ENCODE data around the gene PIP. TPM values are rescaled to one million over a fixed set of nuclear protein-coding genes. Genes with fewer than 3 reads are reported as not detected.
"Not testable (repeated sequence)": the region's sequence is repeated elsewhere in the genome, so short reads cannot be mapped to it uniquely, and the experiment has no call there.

Gene PIP
- total RNA-seq (not detected), polyA plus RNA-seq (under 1 TPM in 1 of 3 donors, not detected in 2; 0.18 TPM)
- long read RNA-seq, donor 1 = 0 reads
- long read RNA-seq, donor 2 = 0 reads

GRCh38 chr7:143131781-143132180 is at the start of gene PIP:
PIP (plus strand) TSS chr7:143132077; CDS start chr7:143132117, 40 bp downstream.
- DNase-seq = no peak
- Histone ChIP-seq H3K36me3 (ENCODE audit: insufficient read depth in 1 of 2, low read depth in 1 of 2) (no peaks in the 10 kb centered on the region), H3K27me3 (ENCODE audit: insufficient read depth in 3 of 3, low read length in 2 of 3) (peaks cover 2 to 4% (median 3%) of the 10 kb centered on the region in 3 donors), H3K9me3 (no peaks in the 10 kb centered on the region), H3K4me1 (no peaks in the 10 kb centered on the region), H3K4me3 (no peak within 1 kb of the TSS), H3K27ac (no peak within 1 kb of the TSS)
- TF ChIP-seq CTCF (IDR thresholded peaks at IDR 0.05) = no peak
- 46 to 59% (median 46%) methylated on average over 4 of the region's 4 CpGs for WGBS, 3 donors
- intact Hi-C loops (cut with DNase I) = no loop called here
- ATAC-seq = no peak

GRCh38 chr7:143085109-143085508 is 46.8 kb upstream of the PIP start:
- DNase-seq (no peak), ATAC-seq (no peak)
- Histone ChIP-seq H3K36me3 (ENCODE audit: insufficient read depth in 1 of 2, low read depth in 1 of 2) (no peaks in the 10 kb centered on the region), H3K9me3 (no peaks in the 10 kb centered on the region), H3K27ac (no peak overlapping the region), H3K4me1 (no peaks in the 10 kb centered on the region), H3K4me3 (no peak overlapping the region), H3K27me3 (ENCODE audit: insufficient read depth in 3 of 3, low read length in 2 of 3) (no peaks in the 10 kb centered on the region)
- intact Hi-C loops (cut with DNase I) = no loop called here
- no peak for TF ChIP-seq CTCF (IDR thresholded peaks at IDR 0.05)
- WGBS, 3 donors = 74 to 86% (median 84%) methylated on average over 1 of the region's 1 CpG

- H3K4me3 ChIP-seq; H3K36me3 ChIP-seq (ENCODE audit: insufficient read depth in 1 of 2, low read depth in 1 of 2); intact Hi-C loops (cut with DNase I); ATAC-seq; DNase-seq; H3K4me1 ChIP-seq; H3K27ac ChIP-seq; H3K9me3 ChIP-seq; H3K27me3 ChIP-seq (ENCODE audit: insufficient read depth in 3 of 3, low read length in 2 of 3): not testable (repeated sequence)
- WGBS, 3 donors = 84 to 98% (median 87%) methylated on average over 3 of the region's 3 CpGs
Observed at GRCh38 chr7:143085610-143086009, 46.3 kb upstream of the PIP start.

GRCh38 chr7:143088549-143089231 is 43.2 kb upstream of the PIP start:
- 85 to 92% (median 92%) methylated on average over 16 of the region's 16 CpGs for WGBS, 3 donors
- H3K36me3 ChIP-seq (ENCODE audit: insufficient read depth in 1 of 2, low read depth in 1 of 2) = not testable (repeated sequence)

GRCh38 chr7:143096146-143096545 is 35.7 kb upstream of the PIP start:
- intact Hi-C loops (cut with DNase I) = no loop called here
- no peak for DNase-seq
- H3K4me1 ChIP-seq = no peaks in the 10 kb centered on the region
- H3K27me3 ChIP-seq (ENCODE audit: insufficient read depth in 3 of 3, low read length in 2 of 3) = no peaks in the 10 kb centered on the region
- no peaks in the 10 kb centered on the region for H3K36me3 ChIP-seq (ENCODE audit: insufficient read depth in 1 of 2, low read depth in 1 of 2)
- peaks cover 15% of the 10 kb centered on the region for H3K9me3 ChIP-seq
- no peak overlapping the region for H3K4me3 ChIP-seq
- 74 to 86% (median 76%) methylated on average over 2 of the region's 2 CpGs for WGBS, 3 donors
- TF ChIP-seq CTCF (IDR thresholded peaks at IDR 0.05) = no peak
- no peak for ATAC-seq
- no peak overlapping the region for H3K27ac ChIP-seq

More at GRCh38 chr7:143088549-143089231, 43.2 kb upstream of the PIP start:
- ATAC-seq; H3K9me3 ChIP-seq; intact Hi-C loops (cut with DNase I); H3K27ac ChIP-seq; H3K4me1 ChIP-seq; DNase-seq; H3K27me3 ChIP-seq (ENCODE audit: insufficient read depth in 3 of 3, low read length in 2 of 3); H3K4me3 ChIP-seq: not testable (repeated sequence)

- H3K4me3 ChIP-seq; H3K27me3 ChIP-seq (ENCODE audit: insufficient read depth in 3 of 3, low read length in 2 of 3); intact Hi-C loops (cut with DNase I); DNase-seq; H3K4me1 ChIP-seq; H3K27ac ChIP-seq; ATAC-seq; H3K36me3 ChIP-seq (ENCODE audit: insufficient read depth in 1 of 2, low read depth in 1 of 2): not testable (repeated sequence)
- H3K9me3 ChIP-seq = peaks cover 15% of the 10 kb centered on the region
- WGBS, 3 donors = 85 to 95% (median 88%) methylated on average over 1 of the region's 1 CpG
Observed at GRCh38 chr7:143099579-143099978, 32.3 kb upstream of the PIP start.
